Astrocyte of the hippocampus (primary cell): ENCODE measurements around the gene MBD2.
"Not testable (repeated sequence)": the region's sequence is repeated elsewhere in the genome, so short reads cannot be mapped to it uniquely, and the experiment has no call there.

ENCODE experiments used
- DNase-seq: peaks from one replicate; pipeline ENCODE4 v3.0.0; 2011; ENCODE audit warnings: low read depth, low spot score

The MBD2 gene

GRCh38 chr18:54150226-54150625 is 74.2 kb downstream of the MBD2 start:
- DNase-seq: no peak

- DNase-seq: peak; percentile 94
Measured at GRCh38 chr18:54149078-54149697, 75.3 kb downstream of the MBD2 start.

- no peak for DNase-seq
Measured at GRCh38 chr18:54148678-54149077, 75.8 kb downstream of the MBD2 start.

- no peak for DNase-seq
Measured at GRCh38 chr18:54148151-54148550, 76.3 kb downstream of the MBD2 start.

- DNase-seq: no peak
Measured at GRCh38 chr18:54147439-54147838, 77.0 kb downstream of the MBD2 start.

GRCh38 chr18:54141041-54141608 is 83.3 kb downstream of the MBD2 start:
- no peak for DNase-seq

GRCh38 chr18:54140641-54141040 is 83.8 kb downstream of the MBD2 start:
- no peak for DNase-seq

GRCh38 chr18:54135216-54135615 is 89.3 kb downstream of the MBD2 start:
- no peak for DNase-seq

GRCh38 chr18:54134053-54134452 is 90.4 kb downstream of the MBD2 start:
- DNase-seq: no peak

GRCh38 chr18:54130631-54131030 is 93.8 kb downstream of the MBD2 start:
- no peak for DNase-seq

- no peak for DNase-seq
Measured at GRCh38 chr18:54130177-54130576, 94.3 kb downstream of the MBD2 start.

GRCh38 chr18:54129448-54130067 is 94.9 kb downstream of the MBD2 start:
- no peak for DNase-seq

- DNase-seq: peak; percentile 79
Measured at GRCh38 chr18:54127759-54128378, 96.6 kb downstream of the MBD2 start.

- DNase-seq: no peak
Measured at GRCh38 chr18:54125429-54125828, 99.0 kb downstream of the MBD2 start.

- not testable (repeated sequence) for DNase-seq
Measured at GRCh38 chr18:54123720-54124440, 100.6 kb downstream of the MBD2 start.

GRCh38 chr18:54119524-54120019 is 104.9 kb downstream of the MBD2 start:
- DNase-seq: peak; percentile 78

- no peak for DNase-seq
Measured at GRCh38 chr18:54117853-54118773, 106.4 kb downstream of the MBD2 start.

- no peak for DNase-seq
Measured at GRCh38 chr18:54116541-54117257, 107.8 kb downstream of the MBD2 start.

- DNase-seq: no peak
Measured at GRCh38 chr18:54112356-54112755, 112.1 kb downstream of the MBD2 start.

- no peak for DNase-seq
Measured at GRCh38 chr18:54109131-54109683, 115.3 kb downstream of the MBD2 start.
